GM12865 (cell line): ENCODE measurements around the gene MTUS2.

Source experiments
- DNase-seq: peaks from one replicate; pipeline ENCODE4 v3.0.0; 2010; ENCODE audit warnings: low read depth
- H3K4me3 ChIP-seq: 2 replicates; pipeline ENCODE4 v1.5.1; 2011; ENCODE audit warnings: mild to moderate bottlenecking, low read depth, low read length, control low read depth
- TF ChIP-seq, protein P1 (sequence below): IDR thresholded peaks from 2 replicates; pipeline ENCODE4 v1.5.1; 2011; ENCODE audit warnings: low read length, control low read depth, low read depth, inconsistent platforms; ENCODE audit not compliant: insufficient read depth; ENCODE audit errors: missing control alignments

Gene MTUS2

DNA sequence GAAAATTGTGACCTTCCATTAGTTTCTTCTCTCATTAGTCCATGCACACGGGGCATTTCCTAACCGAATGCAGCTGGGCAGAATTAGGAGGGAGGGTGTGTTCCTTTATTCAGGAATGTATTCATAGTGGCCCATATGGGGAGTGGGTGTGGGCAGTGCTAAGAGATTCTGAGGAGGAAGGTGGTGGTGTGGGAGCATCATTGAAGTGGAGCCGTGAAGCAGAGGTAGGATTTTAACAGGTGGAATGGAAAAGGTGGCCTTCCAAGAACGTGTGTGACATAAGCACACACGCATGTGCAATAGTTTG lies 134.2 kb downstream of the MTUS2 start:
- no peak for DNase-seq
- no peak overlapping the region for H3K4me3 ChIP-seq
- TF ChIP-seq, protein P1, sequence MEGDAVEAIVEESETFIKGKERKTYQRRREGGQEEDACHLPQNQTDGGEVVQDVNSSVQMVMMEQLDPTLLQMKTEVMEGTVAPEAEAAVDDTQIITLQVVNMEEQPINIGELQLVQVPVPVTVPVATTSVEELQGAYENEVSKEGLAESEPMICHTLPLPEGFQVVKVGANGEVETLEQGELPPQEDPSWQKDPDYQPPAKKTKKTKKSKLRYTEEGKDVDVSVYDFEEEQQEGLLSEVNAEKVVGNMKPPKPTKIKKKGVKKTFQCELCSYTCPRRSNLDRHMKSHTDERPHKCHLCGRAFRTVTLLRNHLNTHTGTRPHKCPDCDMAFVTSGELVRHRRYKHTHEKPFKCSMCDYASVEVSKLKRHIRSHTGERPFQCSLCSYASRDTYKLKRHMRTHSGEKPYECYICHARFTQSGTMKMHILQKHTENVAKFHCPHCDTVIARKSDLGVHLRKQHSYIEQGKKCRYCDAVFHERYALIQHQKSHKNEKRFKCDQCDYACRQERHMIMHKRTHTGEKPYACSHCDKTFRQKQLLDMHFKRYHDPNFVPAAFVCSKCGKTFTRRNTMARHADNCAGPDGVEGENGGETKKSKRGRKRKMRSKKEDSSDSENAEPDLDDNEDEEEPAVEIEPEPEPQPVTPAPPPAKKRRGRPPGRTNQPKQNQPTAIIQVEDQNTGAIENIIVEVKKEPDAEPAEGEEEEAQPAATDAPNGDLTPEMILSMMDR: no peak

DNA sequence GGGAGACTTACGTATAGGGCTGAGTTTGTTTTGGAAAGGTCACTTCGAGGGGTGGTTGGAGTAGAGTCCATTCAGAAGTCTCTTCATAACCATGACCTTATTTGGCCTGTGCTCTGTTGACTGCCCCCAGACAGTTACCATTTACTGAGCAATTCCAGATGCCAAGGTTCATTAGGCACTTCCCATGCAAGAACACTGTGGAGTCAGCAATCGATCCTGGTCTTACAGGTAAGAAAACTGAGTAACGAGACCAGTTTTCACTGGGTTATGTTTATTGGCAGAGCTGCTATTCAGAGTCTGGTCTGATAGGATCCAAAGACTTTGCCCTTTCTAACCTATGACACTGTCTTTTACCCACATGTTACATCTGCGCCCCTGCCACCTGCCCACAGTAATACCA lies 134.7 kb downstream of the MTUS2 start:
- H3K4me3 ChIP-seq: no peak overlapping the region
- TF ChIP-seq, protein P1: no peak
- DNase-seq: no peak

DNA sequence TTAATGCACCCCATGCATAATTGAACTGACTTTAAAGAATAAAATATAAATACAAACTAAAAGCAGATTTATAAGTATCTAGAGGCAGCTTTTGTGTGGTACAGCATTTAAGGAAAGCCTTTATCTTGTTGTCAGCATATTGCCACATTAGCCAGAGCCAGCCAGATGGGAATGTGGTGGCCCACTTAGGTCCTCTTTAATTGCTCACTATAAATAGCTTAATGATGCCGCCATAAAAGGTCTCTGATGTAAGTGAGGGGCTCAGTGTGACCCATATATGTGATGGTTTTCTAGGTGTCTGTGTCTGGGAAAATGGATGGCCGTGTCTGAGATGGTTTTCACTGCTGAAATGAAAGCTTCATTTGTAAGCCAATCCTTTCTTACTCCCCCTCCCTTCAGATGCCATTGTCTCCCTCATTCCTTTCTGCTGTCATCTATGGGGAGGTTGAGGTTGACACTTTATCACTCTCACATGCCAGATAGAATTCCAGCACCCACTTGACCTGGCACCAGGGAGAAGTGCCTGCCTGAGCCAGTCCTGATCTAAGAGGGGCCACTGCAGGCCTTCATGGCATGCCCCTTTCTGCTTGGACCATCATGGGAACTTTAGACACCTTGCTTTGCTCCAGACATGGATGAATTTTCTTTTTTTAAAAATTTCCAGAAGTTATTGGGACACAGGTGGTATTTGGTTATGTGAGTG lies 135.3 kb downstream of the MTUS2 start:
- H3K4me3 ChIP-seq: no peak overlapping the region
- TF ChIP-seq, protein P1: no peak
- DNase-seq: no peak

DNA sequence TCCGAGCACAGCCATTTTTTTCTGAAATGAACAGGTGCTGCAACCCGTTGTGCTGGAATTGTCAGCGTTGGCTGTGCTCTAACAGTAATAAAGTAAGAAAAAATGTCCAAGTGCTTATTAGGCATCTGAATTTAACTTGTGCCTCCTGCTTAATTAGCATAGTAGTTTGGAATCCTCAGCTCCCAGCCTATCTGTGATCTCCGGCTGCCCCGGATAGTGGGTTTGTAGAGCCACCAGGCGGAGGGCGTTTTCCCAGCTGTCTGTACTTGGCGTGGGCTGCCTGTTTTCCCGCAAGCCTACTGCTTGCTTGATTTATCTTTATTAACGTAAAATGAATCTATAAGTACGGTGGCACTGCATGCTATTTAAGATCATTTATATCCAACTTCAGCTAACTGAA lies 137.9 kb downstream of the MTUS2 start:
- no peak overlapping the region for H3K4me3 ChIP-seq
- DNase-seq: no peak
- TF ChIP-seq, protein P1: no peak

DNA sequence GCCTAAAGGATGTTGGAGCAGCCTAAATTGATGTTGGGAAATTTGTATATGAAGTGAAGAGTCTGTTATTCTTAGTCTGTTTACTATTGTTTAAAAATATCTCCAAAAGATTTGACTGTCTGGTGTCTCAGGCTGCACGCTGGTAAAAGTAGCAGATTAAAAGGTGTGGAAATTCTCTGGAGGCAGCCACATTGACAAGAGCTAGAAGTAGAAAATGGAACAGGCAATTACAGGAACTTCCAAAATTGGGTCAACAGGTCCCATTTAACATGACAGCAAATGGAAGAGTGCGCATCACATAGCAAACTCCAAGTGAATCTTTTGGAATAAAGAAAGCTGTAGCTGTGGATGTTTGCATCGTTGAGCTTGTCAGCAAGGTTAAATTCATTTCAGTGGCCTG lies 138.3 kb downstream of the MTUS2 start:
- no peak for DNase-seq
- no peak overlapping the region for H3K4me3 ChIP-seq
- TF ChIP-seq, protein P1: no peak

DNA sequence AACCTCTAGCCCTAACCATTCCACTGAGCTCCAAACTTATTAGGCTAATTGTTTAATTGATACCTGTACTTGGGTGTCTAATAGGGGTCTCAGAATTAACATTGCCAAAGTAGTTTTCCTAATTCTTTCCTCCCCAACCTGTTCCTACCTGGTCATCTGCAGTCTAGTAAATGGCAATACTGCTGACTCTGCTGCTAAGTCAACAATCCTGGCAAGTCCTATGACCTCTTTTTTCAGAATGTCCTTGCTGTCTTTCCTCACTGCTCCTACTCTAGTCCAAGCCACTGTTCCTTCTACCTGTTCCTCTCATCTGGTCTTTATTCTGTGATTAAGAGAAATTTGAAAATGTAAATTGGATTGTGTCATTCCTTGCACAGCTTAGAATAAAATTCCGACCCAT lies 143.9 kb downstream of the MTUS2 start:
- TF ChIP-seq, protein P1: no peak
- DNase-seq: no peak
- no peak overlapping the region for H3K4me3 ChIP-seq

DNA sequence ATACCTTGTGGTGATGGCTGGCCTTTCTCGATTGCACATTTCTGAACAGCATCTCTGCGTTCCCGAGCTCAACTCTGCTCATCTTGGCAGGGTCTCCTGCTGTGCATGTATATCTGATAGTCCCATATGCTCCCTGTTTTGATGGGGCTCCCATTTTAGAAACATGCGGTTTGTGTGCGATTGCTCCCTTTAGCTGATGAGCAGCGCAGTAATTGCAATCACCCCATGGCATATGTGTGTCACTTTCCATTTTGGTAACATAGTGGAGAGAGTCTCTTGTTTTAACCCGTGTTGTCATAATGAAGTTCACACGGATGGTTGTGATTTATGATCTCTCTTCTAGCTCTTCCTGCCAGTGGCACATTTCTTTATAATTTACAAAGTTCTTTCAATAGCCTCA lies 144.7 kb downstream of the MTUS2 start:
- DNase-seq: no peak
- H3K4me3 ChIP-seq: no peak overlapping the region
- TF ChIP-seq, protein P1: no peak
